ENCODE measurements around the gene BFSP2. TPM values are rescaled to one million over a fixed set of nuclear protein-coding genes. Genes with fewer than 3 reads are reported as not detected.

BFSP2 gene
- total and polyA plus RNA-seq, 3 donors from 2014 or later = not detected

DNA sequence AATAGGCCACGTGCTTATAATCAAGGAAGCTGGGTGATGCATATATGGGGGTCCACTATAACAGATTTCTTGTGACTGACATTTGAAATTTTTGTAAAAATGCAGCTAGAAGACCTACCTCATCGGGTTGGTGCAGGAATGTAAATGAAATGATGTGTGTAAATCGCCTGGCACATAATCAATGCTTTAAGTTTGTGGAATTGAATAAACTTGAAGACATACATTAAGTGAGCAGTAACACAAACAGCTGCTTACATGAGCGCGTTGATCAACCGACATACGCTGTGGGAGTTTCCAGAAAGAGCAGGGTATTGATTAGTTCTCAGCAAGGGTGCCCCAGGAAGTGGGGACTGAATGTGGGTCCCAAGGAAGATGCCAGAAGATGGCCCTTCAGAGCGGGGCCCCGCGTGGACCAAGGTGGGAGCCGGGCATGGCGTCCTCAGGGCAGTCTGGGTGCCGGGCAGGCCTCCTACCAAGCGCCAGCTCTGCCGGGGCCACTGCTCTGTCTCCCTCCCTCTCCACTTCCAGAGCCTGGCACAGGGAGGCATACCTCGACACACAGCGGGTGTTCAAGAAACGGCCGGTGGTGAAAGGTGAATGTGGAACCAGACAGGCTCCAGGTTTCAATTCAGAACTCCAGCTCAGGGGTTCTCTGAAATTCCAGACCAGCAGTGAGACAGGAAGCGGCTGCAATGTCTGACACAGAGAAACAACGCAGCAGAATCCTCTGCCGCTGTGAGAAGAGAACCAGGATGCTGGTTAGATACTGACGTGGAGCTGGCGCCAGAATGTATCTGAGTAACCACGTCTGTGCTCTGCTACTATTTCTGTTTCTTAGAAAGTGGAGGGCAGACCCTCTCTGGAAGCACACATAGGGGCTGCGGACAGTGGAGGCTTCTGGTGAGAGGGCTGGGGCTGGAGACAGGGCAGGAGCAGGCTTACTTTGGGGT lies 12.6 kb downstream of the BFSP2 start:
- Histone ChIP-seq H3K27me3 (no peaks in the 10 kb centered on the region), H3K4me1 (no peaks in the 10 kb centered on the region), H3K36me3 (ENCODE audit: low read depth, missing control alignments) (no peaks in the 10 kb centered on the region), H3K27ac (no peak overlapping the region), H3K4me3 (no peak overlapping the region), H3K9me3 (no peaks in the 10 kb centered on the region)
- WGBS, 2 donors = 64 to 66% methylated on average over 19 to 26 of the region's 26 CpGs
- intact Hi-C loops (cut with DNase I; ENCODE audit: low total_unique reads) = no loop called here
- DNase-seq = peak; percentile 27
- TF ChIP-seq POLR2A (IDR thresholded peaks at IDR 0.05) = no peak
- TF ChIP-seq, protein P1, sequence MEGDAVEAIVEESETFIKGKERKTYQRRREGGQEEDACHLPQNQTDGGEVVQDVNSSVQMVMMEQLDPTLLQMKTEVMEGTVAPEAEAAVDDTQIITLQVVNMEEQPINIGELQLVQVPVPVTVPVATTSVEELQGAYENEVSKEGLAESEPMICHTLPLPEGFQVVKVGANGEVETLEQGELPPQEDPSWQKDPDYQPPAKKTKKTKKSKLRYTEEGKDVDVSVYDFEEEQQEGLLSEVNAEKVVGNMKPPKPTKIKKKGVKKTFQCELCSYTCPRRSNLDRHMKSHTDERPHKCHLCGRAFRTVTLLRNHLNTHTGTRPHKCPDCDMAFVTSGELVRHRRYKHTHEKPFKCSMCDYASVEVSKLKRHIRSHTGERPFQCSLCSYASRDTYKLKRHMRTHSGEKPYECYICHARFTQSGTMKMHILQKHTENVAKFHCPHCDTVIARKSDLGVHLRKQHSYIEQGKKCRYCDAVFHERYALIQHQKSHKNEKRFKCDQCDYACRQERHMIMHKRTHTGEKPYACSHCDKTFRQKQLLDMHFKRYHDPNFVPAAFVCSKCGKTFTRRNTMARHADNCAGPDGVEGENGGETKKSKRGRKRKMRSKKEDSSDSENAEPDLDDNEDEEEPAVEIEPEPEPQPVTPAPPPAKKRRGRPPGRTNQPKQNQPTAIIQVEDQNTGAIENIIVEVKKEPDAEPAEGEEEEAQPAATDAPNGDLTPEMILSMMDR (IDR thresholded peaks at IDR 0.05) = no peak

DNA sequence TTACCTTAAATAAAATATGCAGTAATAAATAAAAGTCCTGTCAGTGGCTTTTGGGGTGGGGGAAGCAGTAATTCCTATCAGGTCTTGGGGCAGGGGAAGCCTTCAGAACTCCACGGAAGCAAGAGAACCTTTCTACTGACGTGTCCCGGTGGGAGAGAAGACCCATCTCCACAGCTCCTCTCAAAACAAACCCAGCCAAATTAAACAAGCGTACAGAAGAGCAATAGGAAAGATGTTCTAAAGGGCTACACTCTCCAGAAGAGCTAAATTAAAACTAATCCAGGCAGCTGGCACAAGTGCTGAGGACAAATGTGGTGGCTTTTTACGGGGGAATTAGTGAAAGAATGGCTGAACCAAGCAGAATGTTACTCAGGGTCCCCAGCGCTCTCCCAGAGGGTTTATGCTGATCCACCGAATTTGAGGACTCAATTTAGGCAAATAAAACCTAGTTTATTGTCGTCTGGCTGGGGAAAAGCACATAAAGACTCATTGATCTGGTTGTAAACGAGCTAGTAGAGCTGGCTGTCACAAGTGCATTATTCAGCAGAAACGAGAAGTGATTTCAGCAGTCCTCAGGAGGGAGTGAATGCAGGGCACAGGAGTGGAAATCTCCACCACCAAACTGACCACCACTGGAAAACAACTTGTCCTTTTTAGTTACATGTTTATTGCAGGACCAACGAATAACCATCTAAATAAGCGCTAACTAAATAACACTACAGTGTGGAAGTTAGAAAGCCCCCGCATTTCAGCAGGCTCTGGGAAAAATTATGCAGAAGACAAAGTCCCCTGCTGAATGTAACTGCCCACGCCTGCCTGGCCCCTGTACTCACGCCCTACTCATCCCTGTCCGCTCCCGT lies 13.5 kb downstream of the BFSP2 start:
- Histone ChIP-seq H3K27ac (no peak overlapping the region), H3K4me1 (no peaks in the 10 kb centered on the region), H3K4me3 (no peak overlapping the region), H3K36me3 (ENCODE audit: low read depth, missing control alignments) (no peaks in the 10 kb centered on the region), H3K27me3 (no peaks in the 10 kb centered on the region), H3K9me3 (no peaks in the 10 kb centered on the region)
- peak; percentile 42 for DNase-seq
- intact Hi-C loops (cut with DNase I; ENCODE audit: low total_unique reads) = no loop called here
- no peak for TF ChIP-seq POLR2A (IDR thresholded peaks at IDR 0.05)
- 6 to 9% methylated on average over 17 of the region's 17 CpGs for WGBS, 2 donors

DNA sequence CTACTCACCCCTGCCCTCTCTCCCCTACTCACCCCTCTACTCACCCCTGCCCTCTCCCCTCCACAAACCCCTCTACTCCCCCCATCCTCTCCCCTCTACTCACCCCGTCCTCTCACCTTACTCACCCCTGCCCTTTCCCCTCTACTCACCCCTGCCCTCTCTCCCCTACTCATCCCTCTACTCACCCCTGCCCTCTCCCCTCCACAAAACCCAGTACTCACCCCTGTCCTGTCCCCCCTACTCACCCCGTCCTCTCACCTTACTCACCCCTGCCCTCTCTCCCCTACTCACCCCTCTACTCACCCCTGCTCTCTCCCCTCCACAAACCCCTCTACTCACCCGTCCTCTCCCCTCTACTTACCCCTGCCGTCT lies 14.2 kb downstream of the BFSP2 start:
- H3K4me3 ChIP-seq = no peak overlapping the region
- intact Hi-C loops (cut with DNase I; ENCODE audit: low total_unique reads) = no loop called here
- H3K36me3 ChIP-seq (ENCODE audit: low read depth, missing control alignments) = no peaks in the 10 kb centered on the region
- no peaks in the 10 kb centered on the region for H3K9me3 ChIP-seq
- DNase-seq = no peak
- WGBS, 2 donors = 68 to 81% methylated on average over 3 to 4 of the region's 4 CpGs
- TF ChIP-seq, protein P1 (IDR thresholded peaks at IDR 0.05) = no peak
- no peak for TF ChIP-seq POLR2A (IDR thresholded peaks at IDR 0.05)
- H3K27ac ChIP-seq = no peak overlapping the region
- H3K27me3 ChIP-seq = no peaks in the 10 kb centered on the region
- no peaks in the 10 kb centered on the region for H3K4me1 ChIP-seq

DNA sequence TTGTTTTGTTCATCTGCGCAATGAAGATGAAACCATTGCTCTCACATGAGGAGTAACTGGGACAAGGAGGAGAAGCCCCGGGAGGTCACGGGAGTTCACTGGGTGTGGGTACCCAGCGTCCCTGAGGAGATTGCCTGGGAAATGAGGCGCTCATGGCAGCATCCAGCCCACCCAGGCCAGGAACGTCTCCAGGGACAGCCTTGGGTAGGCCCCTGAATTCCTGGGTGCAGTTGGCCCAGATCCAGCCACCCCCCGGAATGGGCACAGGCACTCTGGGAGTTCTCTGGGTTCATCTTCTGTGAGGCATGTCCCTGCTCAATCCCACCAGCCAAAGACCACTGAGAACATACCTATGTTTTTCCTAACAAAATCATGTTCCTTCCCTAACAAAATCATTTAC lies 18.5 kb downstream of the BFSP2 start:
- 81 to 85% methylated on average over 7 of the region's 7 CpGs for WGBS, 2 donors
- H3K4me1 ChIP-seq = no peaks in the 10 kb centered on the region

More for the DNA sequence above, 18.5 kb downstream of the BFSP2 start:
- Histone ChIP-seq H3K27me3 (no peaks in the 10 kb centered on the region), H3K9me3 (no peaks in the 10 kb centered on the region), H3K27ac (no peak overlapping the region), H3K36me3 (ENCODE audit: low read depth, missing control alignments) (no peaks in the 10 kb centered on the region), H3K4me3 (no peak overlapping the region)
- intact Hi-C loops (cut with DNase I; ENCODE audit: low total_unique reads) = no loop called here
- DNase-seq = no peak
- TF ChIP-seq POLR2A (IDR thresholded peaks at IDR 0.05) = no peak
- TF ChIP-seq, protein P1 (IDR thresholded peaks at IDR 0.05) = no peak
